NCI-H2227 treated with DMSO at 0.1 percent for 48 hours (cell line): ENCODE data around the gene BRD3OS.

Experiments
- DNase-seq: peaks from one replicate; lab custom pipeline; 2025; lab: John Stamatoyannopoulos, UW

The BRD3OS gene

GRCh38 chr9:134024828-134025605 is at the start of gene BRD3OS:
Gene BRD3OS, plus strand, starts transcription at chr9:134025481. Its CDS starts 1,267 bp downstream, at chr9:134026748.
- peak; percentile 93 for DNase-seq

GRCh38 chr9:133975511-133975910 is 49.8 kb upstream of the BRD3OS start:
- DNase-seq, result no peak

- DNase-seq, result no peak
Observed at GRCh38 chr9:133976191-133976861, 49.0 kb upstream of the BRD3OS start.

GRCh38 chr9:133976887-133977286 is 48.4 kb upstream of the BRD3OS start:
- DNase-seq, result no peak

- no peak for DNase-seq
Observed at GRCh38 chr9:133977421-133978201, 47.7 kb upstream of the BRD3OS start.

GRCh38 chr9:133978226-133978898 is 46.9 kb upstream of the BRD3OS start:
- DNase-seq, result no peak

- DNase-seq, result no peak
Observed at GRCh38 chr9:133978899-133979272, 46.4 kb upstream of the BRD3OS start.

- DNase-seq, result no peak
Observed at GRCh38 chr9:133979273-133979920, 45.9 kb upstream of the BRD3OS start.

GRCh38 chr9:133979921-133980863 is 45.1 kb upstream of the BRD3OS start:
- no peak for DNase-seq

GRCh38 chr9:133980864-133981588 is 44.3 kb upstream of the BRD3OS start:
- no peak for DNase-seq

- DNase-seq, result no peak
Observed at GRCh38 chr9:133981589-133981957, 43.7 kb upstream of the BRD3OS start.

- no peak for DNase-seq
Observed at GRCh38 chr9:133981958-133982681, 43.2 kb upstream of the BRD3OS start.

- no peak for DNase-seq
Observed at GRCh38 chr9:133982971-133983720, 42.1 kb upstream of the BRD3OS start.

- DNase-seq, result no peak
Observed at GRCh38 chr9:133986061-133986460, 39.2 kb upstream of the BRD3OS start.

- DNase-seq, result no peak
Observed at GRCh38 chr9:133986774-133987445, 38.4 kb upstream of the BRD3OS start.

GRCh38 chr9:133987446-133987788 is 37.9 kb upstream of the BRD3OS start:
- no peak for DNase-seq

GRCh38 chr9:133987946-133988665 is 37.2 kb upstream of the BRD3OS start:
- DNase-seq, result no peak
